Activated T-cell treated with anti-CD3 and anti-CD28 coated beads for 48 hours (primary cell): Measurements from ENCODE around the gene DNAJC15.

Source experiments
- DNase-seq: peaks from one replicate; pipeline ENCODE4 v3.0.0-alpha.2; 2020; ENCODE audit warnings: low read depth

The DNAJC15 gene

DNA sequence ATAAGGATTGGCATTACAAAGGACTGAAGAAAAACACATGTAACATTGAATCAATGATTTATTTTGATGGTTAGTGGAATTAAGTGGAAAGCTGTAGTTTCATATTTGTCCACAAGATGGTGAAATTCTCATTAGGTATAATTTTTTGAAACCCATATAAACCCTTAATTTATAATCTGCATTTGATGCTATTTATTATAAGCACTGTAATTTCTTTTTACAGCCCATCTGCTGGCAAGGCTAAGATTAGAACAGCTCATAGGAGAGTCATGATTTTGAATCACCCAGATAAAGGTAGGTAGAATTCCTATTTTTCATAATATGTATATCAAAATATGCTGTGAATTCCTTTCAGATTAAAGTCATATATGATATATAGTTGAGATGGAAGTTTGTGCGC lies 62.2 kb downstream of the DNAJC15 start:
- DNase-seq = no peak

GRCh38 chr13:43086181-43086580 lies 62.8 kb downstream of the DNAJC15 start:
- DNase-seq = no peak

GRCh38 chr13:43088093-43088511 lies 64.7 kb downstream of the DNAJC15 start:
- no peak for DNase-seq

DNA sequence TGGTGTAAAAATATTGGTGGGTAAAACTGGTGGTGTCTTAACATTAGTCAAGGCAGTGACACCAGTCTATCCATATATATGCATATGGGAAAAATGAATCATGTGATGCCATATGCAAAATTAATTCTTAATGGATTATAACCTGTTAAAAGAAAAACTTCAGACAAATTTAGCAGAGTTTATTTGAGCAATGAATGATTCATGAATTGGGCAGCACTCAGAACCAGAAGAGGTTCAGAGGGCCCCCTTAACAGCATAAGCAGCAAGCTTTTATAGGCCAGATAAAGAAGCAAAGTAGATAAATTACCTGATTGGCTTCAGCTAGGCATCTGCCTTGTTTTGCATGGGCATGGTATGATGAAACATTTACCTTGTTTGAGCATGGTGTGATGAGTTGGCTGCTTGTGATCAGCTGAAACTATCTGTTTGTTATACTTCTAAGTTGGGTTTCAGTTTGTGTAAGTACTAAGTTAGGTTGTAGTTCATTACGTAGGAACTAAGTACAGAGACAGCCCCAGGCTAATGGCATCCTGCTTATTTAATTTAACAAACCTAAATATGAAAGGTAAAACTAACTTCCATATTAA lies 66.6 kb downstream of the DNAJC15 start:
- DNase-seq = no peak

GRCh38 chr13:43094901-43095300 lies 71.5 kb downstream of the DNAJC15 start:
- DNase-seq = no peak

- DNase-seq = no peak
These were observed 72.7 kb downstream of the DNAJC15 start for GRCh38 chr13:43095771-43096719.

- no peak for DNase-seq
These were observed 77.3 kb downstream of the DNAJC15 start for GRCh38 chr13:43100667-43101066.

- no peak for DNase-seq
These were observed 78.9 kb downstream of the DNAJC15 start for GRCh38 chr13:43102304-43102703.

DNA sequence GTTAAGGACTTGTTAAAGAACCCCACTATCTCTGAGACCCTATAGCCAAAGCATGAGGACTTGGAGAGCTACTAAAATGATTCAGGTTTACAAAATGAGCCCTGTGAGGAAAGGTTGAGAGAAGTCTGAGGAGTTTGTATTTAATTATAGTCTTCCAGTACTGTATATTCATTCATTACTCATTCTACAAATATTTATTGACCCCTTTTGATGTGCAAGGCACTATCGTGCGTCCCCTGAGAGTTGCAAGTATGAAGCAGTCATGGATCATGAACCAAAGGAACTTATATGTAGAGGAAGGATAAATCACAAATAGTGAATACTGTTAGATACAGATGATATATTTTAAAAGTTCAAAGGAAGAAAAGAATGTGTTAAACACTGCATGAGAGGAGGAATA lies 84.4 kb downstream of the DNAJC15 start:
- no peak for DNase-seq

DNA sequence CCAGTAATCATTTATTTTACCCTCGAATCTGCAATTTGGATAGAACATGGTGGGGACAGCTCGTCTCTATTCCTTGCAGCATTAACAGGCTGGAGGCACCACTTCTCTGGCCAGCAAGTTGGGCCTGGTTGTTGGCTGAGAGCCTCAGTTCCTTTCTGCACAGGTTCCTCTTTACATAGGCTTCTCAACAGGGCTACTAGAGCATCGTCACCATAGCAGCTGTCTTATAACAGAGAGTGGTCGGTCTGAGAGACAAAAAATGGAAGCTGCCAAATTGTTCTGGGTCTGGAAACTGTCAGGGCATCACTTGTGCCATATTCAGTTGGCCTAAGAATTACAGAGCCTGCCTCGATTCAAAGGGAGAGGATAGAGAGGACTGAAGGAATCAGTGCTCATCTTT lies 86.7 kb downstream of the DNAJC15 start:
- DNase-seq = no peak

GRCh38 chr13:43110658-43111057 lies 87.3 kb downstream of the DNAJC15 start:
- DNase-seq = no peak

GRCh38 chr13:43111559-43112400 lies 88.4 kb downstream of the DNAJC15 start:
- no peak for DNase-seq

GRCh38 chr13:43113603-43114002 lies 90.2 kb downstream of the DNAJC15 start:
- no peak for DNase-seq

DNA sequence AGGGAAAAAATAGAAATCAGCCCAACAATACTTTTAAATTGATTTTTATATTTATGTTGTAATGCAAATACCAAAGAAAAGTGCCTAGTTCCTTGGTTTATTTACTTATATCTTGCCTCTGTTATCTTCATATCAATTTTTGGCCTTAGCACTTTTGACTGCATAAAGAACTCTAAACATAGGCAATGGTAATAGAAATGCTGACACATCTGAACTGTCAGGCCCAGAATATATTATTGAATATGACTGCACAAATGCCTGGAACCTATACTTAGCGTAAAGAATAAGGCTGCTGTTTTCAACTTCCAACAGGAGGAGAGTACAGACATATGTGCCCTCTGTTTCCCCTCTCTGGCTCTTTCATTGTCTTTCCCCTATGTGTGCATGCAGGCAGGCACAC lies 91.1 kb downstream of the DNAJC15 start:
- no peak for DNase-seq

DNA sequence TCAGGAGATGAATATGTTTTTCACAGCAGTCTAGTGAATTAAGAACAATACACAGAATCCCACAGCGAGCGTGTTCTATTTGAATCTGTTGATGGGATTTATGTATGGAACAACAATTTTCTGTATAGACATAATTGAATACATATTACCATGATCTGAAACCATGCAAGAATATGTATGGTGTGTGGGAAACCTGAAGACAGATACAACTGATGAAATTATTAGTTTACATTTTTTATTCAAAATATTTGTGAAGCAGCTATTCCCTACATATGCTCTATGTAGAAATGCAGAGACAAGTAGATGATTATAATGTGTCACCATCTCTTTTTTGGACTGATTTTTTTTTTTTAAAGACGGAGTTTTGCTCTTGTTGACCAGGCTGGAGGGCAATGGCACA lies 91.8 kb downstream of the DNAJC15 start:
- no peak for DNase-seq

DNA sequence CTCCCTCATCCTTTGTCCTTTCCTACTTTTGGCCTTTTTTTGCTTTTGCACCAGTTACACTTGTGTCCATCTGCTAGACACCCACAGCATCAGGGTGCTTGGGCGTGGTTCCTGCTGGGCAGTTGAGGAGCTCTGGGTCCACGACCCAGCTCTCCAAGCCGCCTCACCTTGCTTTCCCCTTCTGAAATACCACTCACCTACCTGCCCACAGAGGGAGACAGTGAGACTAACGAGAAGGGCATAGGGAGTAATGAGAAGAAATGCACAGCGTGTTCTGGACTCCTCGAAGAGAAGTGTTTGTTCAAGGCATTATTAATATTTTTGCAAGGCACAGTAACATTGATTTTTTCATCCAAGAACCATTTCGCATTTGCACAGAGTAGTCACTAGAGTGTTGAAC lies 92.9 kb downstream of the DNAJC15 start:
- no peak for DNase-seq

GRCh38 chr13:43118521-43118920 lies 95.1 kb downstream of the DNAJC15 start:
- DNase-seq = no peak

GRCh38 chr13:43119206-43119605 lies 95.8 kb downstream of the DNAJC15 start:
- DNase-seq = no peak

DNA sequence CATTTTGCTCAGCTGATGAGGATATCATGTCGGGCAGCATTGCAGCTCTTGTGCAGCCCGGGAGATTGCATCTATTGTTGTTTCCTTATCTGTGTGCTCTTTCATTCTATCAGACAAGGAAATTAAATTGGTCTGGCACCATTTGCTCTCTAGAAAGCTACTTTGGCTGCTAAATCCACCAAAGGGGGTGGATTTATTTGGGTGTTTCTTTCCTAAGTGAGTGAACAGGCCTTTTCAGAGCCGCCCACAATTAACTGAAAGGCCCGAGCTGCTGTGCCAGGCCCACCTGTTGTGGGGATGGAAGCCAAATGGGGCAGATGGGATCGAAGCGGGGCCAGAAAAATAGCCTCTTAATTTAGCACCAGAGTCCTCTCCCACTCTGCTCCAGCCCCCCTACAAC lies 99.4 kb downstream of the DNAJC15 start:
- no peak for DNase-seq

DNA sequence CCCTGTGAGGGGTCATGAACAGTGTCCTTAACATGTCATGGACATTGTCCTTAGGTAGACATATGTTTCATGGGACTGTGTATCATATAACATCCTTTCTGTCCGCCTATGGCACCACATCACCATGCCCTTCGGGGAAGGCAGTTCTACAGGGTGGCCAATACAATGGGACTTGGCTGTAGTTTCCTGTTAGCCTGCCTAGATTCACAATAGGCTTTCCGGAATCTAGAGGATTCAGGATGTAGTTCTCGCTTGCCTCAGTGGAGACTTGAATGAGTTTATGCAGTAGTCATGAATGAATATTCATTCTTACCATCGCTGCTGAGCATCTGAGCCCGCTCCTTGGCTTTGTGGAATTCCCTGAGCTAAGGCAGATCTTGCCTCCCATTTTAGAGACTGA lies 100.5 kb downstream of the DNAJC15 start:
- no peak for DNase-seq

- DNase-seq = no peak
These were observed 101.1 kb downstream of the DNAJC15 start for GRCh38 chr13:43124490-43124889.

DNA sequence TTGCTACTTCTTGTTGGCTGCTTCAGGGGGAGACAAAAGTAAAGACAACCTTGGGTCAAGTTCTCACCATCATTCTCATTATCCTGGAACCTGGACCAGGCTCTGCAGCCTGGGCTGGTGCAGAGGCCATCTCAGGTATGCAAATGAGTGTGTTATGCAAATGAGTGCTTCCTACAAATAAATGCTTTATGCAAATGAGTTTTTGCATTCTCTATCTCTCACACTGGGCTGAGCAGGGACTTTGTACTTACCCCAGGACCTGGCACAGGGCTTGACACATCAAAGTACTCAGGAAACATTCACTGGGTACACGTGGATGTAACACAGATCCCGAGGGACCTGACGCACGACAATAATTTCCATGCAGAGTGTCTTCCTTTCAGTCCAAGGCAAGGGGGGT lies 103.0 kb downstream of the DNAJC15 start:
- DNase-seq = no peak
